Measurements from ENCODE around the gene SMIM26. TPM values are rescaled to one million over a fixed set of nuclear protein-coding genes. Genes with fewer than 3 reads are reported as not detected.

SMIM26 gene
- total RNA-seq, 4 donors from 2014 or later: 203 to 374 (median 286) TPM

DNA sequence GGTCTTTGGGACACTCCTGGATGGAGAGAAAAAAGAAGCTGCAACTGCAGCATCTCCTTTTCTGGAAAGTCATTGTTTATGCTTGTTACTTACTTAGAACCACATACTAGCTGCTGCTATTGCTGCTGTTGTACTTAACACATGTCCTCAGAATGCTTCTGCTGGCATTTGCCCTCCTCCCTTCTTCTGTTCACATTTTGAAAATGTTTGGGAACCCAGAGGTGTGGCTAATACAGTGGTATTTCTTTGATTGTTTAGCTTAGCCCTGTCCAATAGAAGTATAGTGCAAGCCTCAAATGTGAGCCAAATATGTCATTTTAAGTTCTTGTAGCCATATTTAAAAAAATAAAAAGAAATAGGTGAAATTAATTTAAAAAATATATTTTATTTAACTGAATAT, 29.0 kb downstream of the SMIM26 start:
- intact Hi-C loops (cut with DNase I; ENCODE audit: low total_unique reads): no loop called here
- ATAC-seq: no peak
- Histone ChIP-seq H3K4me3 (no peak overlapping the region), H3K9me3 (no peaks in the 10 kb centered on the region), H3K4me1 (no peaks in the 10 kb centered on the region), H3K36me3 (peaks cover 0 to 12% of the 10 kb centered on the region in 2 donors), H3K27me3 (no peaks in the 10 kb centered on the region), H3K27ac (no peak overlapping the region)
- no peak for DNase-seq
- TF ChIP-seq, protein P1, sequence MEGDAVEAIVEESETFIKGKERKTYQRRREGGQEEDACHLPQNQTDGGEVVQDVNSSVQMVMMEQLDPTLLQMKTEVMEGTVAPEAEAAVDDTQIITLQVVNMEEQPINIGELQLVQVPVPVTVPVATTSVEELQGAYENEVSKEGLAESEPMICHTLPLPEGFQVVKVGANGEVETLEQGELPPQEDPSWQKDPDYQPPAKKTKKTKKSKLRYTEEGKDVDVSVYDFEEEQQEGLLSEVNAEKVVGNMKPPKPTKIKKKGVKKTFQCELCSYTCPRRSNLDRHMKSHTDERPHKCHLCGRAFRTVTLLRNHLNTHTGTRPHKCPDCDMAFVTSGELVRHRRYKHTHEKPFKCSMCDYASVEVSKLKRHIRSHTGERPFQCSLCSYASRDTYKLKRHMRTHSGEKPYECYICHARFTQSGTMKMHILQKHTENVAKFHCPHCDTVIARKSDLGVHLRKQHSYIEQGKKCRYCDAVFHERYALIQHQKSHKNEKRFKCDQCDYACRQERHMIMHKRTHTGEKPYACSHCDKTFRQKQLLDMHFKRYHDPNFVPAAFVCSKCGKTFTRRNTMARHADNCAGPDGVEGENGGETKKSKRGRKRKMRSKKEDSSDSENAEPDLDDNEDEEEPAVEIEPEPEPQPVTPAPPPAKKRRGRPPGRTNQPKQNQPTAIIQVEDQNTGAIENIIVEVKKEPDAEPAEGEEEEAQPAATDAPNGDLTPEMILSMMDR (IDR thresholded peaks at IDR 0.05 in 4 of 5, conservative IDR thresholded peaks at IDR 0.05 in 1 of 5): no peak
- no peak for TF ChIP-seq POLR2A (IDR thresholded peaks at IDR 0.05)
- in situ Hi-C loops (cut with MboI; ENCODE audit: low sequenced_read_pairs in 4 of 4): loop anchor here in 1 of 4 donors (25.0 kb wide), 1 partner anchor 191 kb away; no protein-coding TSS in a partner anchor

DNA sequence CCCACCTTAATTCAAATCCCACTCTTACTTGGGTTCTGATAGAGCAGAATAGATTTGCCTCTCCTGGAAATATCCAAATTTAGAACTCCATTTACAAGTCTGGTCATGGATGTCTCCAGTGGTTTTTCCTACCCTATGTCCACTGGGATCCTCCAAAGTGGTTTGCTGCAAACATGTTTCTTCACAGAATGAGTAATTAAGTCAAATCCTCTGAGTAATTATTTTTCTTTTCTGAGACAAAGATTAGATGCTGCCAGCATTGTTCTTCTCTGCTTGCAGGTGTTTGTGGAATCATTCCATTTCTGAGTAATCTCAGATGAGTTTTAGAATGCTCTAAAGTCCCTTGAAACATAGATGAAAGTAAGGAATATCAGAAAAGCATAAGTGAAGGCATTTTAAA, 42.5 kb downstream of the SMIM26 start:
- TF ChIP-seq POLR2A (IDR thresholded peaks at IDR 0.05): no peak
- TF ChIP-seq, protein P1 (IDR thresholded peaks at IDR 0.05 in 4 of 5, conservative IDR thresholded peaks at IDR 0.05 in 1 of 5): no peak
- DNase-seq: no peak
- Histone ChIP-seq H3K27me3 (no peaks in the 10 kb centered on the region), H3K36me3 (no peaks in the 10 kb centered on the region), H3K4me3 (no peak overlapping the region), H3K4me1 (no peaks in the 10 kb centered on the region), H3K9me3 (no peaks in the 10 kb centered on the region), H3K27ac (no peak overlapping the region)
- ATAC-seq: no peak
- in situ Hi-C loops (cut with MboI; ENCODE audit: low sequenced_read_pairs in 4 of 4): no loop called here
- intact Hi-C loops (cut with DNase I; ENCODE audit: low total_unique reads): no loop called here

DNA sequence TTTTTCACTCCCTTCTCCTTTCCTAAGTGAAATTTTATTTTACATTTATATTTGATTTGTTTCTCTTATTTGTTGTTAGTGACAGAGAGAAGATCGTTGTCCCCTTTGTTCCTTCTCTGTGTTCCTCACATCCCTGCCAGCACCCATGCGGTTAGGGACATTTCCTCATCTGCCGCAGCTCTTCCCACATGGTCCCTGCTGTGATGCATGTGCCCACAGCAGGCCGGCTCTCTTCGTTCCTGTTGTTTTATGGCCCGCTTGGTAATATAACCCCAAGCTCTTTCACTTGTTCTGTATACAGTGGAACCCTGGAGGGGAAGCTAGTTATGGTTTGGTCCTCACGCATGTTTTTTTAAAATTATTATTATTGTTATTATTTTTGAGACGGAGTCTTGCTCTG, 44.3 kb downstream of the SMIM26 start:
- no peaks in the 10 kb centered on the region for H3K27me3 ChIP-seq
- H3K36me3 ChIP-seq: no peaks in the 10 kb centered on the region
- no peak for ATAC-seq
- no peak for DNase-seq
- H3K27ac ChIP-seq: no peak overlapping the region
- intact Hi-C loops (cut with DNase I; ENCODE audit: low total_unique reads): no loop called here
- no peaks in the 10 kb centered on the region for H3K9me3 ChIP-seq
- no peaks in the 10 kb centered on the region for H3K4me1 ChIP-seq
- H3K4me3 ChIP-seq: no peak overlapping the region
- TF ChIP-seq, protein P1 (IDR thresholded peaks at IDR 0.05 in 4 of 5, conservative IDR thresholded peaks at IDR 0.05 in 1 of 5): no peak
- no peak for TF ChIP-seq POLR2A (IDR thresholded peaks at IDR 0.05)
- in situ Hi-C loops (cut with MboI; ENCODE audit: low sequenced_read_pairs in 4 of 4): no loop called here

DNA sequence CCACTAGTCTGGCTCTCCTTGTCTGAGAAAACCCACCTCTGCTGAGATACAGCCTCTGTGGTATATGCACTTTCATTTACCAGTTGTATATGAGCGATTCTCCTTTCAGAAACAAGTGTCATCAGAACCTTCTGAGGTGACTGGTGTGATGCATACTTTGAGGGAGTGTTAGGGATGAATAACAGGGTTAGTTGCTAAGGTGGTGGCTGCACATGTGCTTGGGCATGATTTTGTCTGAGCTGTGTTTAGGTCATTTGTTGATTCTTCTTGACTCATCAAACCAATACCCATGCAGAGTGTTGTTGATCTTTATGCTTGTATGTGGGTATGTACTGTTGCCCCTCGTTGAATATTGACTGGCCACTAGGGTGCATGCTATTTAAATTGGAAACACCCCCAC, 46.3 kb downstream of the SMIM26 start:
- no peaks in the 10 kb centered on the region for H3K4me1 ChIP-seq
- in situ Hi-C loops (cut with MboI; ENCODE audit: low sequenced_read_pairs in 4 of 4): no loop called here
- intact Hi-C loops (cut with DNase I; ENCODE audit: low total_unique reads): no loop called here
- DNase-seq: no peak
- no peak for TF ChIP-seq POLR2A (IDR thresholded peaks at IDR 0.05)
- TF ChIP-seq, protein P1 (IDR thresholded peaks at IDR 0.05 in 4 of 5, conservative IDR thresholded peaks at IDR 0.05 in 1 of 5): no peak
- H3K4me3 ChIP-seq: no peak overlapping the region
- H3K27me3 ChIP-seq: no peaks in the 10 kb centered on the region
- H3K9me3 ChIP-seq: no peaks in the 10 kb centered on the region
- no peak overlapping the region for H3K27ac ChIP-seq
- no peak for ATAC-seq
- no peaks in the 10 kb centered on the region for H3K36me3 ChIP-seq

DNA sequence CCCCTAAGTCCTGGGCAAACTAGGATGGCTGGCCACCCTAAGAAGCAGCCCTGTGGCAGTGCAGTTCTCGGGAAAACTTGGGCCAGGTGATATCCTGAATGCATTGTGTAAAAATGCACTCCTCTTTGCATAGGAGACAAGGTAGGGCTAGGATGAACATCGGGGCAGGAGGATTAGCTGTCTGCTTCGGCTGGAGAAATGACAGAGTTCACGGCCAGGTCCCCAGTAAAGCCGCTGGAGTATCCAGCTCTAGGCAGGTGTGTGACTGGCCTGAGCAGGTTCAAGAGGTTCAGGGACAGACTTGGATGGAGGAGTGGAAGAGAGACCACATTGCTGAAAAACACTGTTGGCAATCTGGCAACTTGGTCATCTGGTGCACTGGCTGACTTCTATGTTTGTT, 47.0 kb downstream of the SMIM26 start:
- Histone ChIP-seq H3K9me3 (no peaks in the 10 kb centered on the region), H3K27me3 (no peaks in the 10 kb centered on the region), H3K4me3 (no peak overlapping the region), H3K27ac (no peak overlapping the region), H3K4me1 (no peaks in the 10 kb centered on the region), H3K36me3 (no peaks in the 10 kb centered on the region)
- ATAC-seq (no peak), DNase-seq (no peak)
- intact Hi-C loops (cut with DNase I; ENCODE audit: low total_unique reads) (no loop called here), in situ Hi-C loops (cut with MboI; ENCODE audit: low sequenced_read_pairs in 4 of 4) (no loop called here)
- TF ChIP-seq, protein P1 (IDR thresholded peaks at IDR 0.05 in 4 of 5, conservative IDR thresholded peaks at IDR 0.05 in 1 of 5): no peak
- no peak for TF ChIP-seq POLR2A (IDR thresholded peaks at IDR 0.05)
